HG02973 (cell line): ENCODE results near the gene SLC28A2.
A peak's percentile ranks its signal among the peaks of the same experiment; 100 is the strongest.
"Not testable (repeated sequence)": the region's sequence is repeated elsewhere in the genome, so short reads cannot be mapped to it uniquely, and the experiment has no call there.

Experiments
- ATAC-seq: cut with Tn5 transposase; IDR thresholded peaks from one replicate; pipeline ENCODE4 v1.9.1; 2021; ENCODE audit warnings: moderate library complexity; ENCODE audit not compliant: unreplicated experiment

The SLC28A2 gene

DNA sequence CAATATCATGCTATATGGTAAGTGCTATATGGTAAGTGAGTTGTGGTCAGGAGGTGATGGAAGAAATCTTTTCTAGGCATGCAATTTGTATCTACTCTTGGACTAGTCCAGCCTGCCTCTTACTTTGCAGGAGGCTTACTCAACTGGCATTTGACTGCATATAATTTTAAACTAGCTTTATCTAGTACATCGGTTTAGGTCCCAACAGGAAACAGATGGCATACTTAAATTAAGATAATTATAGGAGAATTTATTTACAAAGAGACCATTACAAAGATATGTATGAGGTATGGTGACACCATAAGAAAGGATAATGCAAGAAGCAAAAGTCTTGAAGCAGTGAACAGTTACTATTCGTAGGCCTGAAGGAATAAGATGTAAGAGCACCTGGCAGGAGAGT is 7.8 kb downstream of the SLC28A2 start:
- no peak for ATAC-seq

GRCh38 chr15:45262906-45263461 is 10.9 kb downstream of the SLC28A2 start:
- no peak for ATAC-seq

DNA sequence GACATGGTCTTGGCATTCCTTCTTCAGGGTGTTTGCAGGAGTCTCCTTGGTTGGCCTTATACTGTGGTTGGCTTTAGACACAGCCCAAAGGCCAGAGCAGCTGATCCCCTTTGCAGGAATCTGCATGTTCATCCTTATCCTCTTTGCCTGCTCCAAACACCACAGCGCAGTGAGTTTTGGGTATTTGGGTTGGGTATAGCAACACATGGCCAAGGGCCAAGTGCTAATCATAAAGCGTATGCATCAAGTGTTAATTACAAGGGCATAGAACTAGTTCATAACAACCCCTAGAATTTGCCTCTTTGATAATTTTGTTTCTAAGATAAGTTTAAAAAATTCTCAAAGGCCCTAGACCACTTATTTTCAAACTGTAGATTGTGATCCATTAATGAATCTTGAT is 11.8 kb downstream of the SLC28A2 start:
- no peak for ATAC-seq

GRCh38 chr15:45265506-45265905 is 13.5 kb downstream of the SLC28A2 start:
- no peak for ATAC-seq

GRCh38 chr15:45268135-45268534 is 16.1 kb downstream of the SLC28A2 start:
- no peak for ATAC-seq

DNA sequence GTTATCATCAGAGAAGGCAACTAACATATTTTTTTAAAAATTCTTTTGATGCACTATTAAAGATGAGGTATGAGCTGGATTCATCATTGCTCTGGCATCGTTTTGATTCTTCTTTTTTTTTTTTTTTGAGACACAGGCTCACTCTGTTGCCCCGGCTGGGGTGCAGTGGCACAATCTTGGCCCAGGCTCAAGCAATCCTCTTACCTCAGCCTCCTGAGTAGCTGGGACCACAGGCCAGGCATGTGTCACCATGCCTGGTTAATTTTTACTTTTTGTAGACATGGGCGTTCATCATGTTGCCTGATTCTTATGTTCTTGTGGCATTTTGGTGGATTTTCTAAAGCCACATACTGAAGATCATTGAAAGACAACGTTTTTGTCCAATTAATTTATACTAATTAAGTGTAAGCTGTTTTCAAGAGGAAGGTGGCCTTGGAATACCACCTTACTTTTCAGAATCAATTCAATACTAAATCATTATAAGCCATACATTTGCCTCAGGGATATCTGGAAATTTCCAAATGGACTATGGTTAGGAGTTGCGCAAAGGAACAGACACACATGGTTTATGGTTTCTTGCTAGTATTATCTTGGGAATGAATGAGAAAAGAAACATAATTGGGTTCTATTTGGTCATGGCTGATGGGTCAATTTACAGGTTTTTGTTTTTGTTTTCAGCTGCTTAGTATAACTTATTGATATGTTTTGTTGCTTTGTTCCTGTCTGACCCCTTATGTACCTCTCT is 22.8 kb downstream of the SLC28A2 start:
- no peak for ATAC-seq

DNA sequence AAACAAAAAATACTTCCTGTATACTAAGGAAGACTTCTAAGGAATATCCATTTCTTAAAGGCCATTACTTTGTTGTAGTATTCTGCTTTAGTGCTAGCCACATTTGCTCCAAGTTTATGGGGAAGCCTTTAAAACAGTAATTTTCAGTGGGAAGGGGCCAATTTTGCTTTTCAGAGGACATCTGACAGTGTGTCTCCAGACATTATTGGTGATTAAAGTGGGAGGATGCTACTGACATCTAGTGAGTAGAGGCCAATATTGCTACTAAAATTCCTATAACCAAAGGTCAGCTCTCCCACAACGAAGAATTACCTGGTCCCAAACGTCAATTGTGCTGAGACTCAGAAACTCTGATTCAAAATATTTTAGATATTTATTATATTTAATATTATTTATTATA is 24.8 kb downstream of the SLC28A2 start:
- no peak for ATAC-seq

- peak; percentile 99 for ATAC-seq
These were observed 27.1 kb downstream of the SLC28A2 start for GRCh38 chr15:45279024-45279698.

- ATAC-seq: no peak
These were observed 33.4 kb downstream of the SLC28A2 start for GRCh38 chr15:45285413-45285812.

DNA sequence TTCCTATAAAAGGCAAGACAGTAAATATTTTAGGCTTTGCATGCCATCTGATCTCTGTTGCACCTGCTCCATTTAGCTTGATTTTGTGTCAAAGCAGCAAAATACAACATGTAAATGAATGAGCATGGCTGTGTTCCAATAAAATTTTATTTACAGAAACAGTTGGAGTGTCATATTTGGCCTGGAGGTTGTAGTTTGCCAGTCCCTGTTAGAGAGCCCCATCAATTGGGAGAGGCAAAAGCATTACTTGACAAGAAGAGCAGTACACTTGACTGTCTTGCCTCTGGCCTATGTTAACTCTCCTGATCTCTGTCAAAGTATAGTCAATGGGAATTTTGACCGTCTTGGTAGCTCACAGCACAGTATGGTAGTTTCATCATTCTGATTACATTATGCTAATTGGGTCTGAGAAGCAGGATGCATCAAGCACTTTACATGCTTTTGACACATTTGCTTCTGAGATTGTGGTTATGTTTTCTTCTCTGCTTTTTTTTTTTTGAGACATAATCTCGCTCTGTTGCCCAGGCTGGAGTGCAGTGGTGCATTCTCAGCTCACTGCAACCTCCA is 35.4 kb downstream of the SLC28A2 start:
- no peak for ATAC-seq

DNA sequence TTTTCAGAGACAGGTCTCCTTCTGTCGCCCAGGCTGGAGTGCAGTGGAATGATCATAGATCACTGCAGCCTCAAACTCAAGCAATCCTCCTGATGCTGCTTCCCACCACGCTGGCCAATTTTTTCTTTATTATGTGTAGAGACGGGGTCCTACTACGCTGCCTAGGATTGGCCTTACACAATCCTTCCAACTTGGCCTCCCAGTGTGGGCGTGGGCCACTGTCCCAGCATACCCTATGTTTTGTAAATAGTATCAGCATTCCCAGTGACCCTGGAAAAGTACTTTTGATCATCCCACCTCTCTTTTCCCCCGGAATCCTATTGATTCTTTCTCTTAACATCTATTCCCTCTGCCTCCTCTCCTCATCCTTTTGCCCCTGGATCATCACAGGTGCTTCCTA is 36.9 kb downstream of the SLC28A2 start:
- no peak for ATAC-seq

- ATAC-seq: no peak
These were observed 40.0 kb downstream of the SLC28A2 start for GRCh38 chr15:45291822-45292582.

- not testable (repeated sequence) for ATAC-seq
These were observed 41.3 kb downstream of the SLC28A2 start for GRCh38 chr15:45293326-45293725.

- not testable (repeated sequence) for ATAC-seq
These were observed 46.9 kb downstream of the SLC28A2 start for GRCh38 chr15:45298964-45299378.

DNA sequence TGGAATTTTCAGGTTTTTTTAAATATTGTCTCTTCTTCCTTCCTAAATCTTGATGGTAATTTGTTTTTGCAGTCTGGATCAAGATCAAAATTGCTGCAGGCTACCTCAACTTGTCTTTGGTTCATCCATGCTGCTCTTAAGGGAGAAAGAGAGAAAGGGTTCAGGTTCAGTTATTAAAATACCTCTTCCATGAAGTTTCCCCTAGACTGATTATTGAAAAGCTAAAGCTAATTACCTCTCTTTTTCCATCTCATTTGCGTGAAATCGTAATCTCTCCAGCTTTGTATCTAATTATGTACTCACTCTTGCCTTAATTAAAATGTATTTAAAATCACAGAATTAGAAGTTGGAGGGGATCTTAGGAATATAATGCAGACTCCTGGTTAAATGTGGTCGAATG is 52.7 kb downstream of the SLC28A2 start:
- ATAC-seq: no peak

DNA sequence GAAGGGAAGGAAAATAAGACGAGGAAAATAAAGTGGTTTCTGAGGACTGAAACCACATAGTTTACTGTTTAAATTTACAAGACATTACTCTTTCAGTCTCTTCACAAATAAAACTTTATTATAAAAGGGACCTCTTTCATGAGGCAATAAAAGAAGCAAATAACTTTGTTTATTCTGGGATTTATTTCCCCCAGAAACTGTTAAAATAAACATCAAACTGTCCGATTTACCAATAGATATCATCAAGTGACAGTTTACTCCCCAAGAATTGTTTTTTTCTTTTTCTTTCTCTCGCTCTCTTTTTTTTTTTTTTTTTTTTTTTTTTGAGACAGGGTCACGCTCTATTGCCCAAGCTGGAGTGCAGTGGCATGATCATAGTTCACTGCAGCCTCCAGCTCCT is 54.1 kb downstream of the SLC28A2 start:
- ATAC-seq: no peak

- no peak for ATAC-seq
These were observed 55.3 kb downstream of the SLC28A2 start for GRCh38 chr15:45307230-45307924.

DNA sequence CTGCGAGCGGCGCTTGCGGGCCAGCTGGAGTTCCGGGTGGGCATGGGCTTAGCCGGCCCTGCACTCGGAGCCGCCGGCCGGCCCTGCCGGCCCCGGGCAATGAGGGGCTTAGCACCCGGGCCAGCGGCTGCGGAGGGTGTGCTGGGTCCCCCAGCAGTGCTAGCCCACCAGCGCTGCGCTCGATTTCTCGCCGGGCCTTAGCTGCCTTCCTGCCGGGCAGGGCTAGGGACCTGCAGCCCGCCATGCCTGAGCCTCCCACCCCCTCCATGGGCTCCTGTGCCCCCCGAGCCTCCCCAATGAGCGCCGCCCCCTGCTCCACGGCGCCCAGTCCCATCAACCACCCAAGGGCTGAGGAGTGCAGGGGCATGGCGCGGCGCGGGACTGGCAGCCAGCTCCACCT is 62.1 kb downstream of the SLC28A2 start:
- ATAC-seq: not testable (repeated sequence)

GRCh38 chr15:45314960-45315359 is 62.9 kb downstream of the SLC28A2 start:
- ATAC-seq: peak; percentile 53

- no peak for ATAC-seq
These were observed 67.6 kb downstream of the SLC28A2 start for GRCh38 chr15:45319472-45320214.
